CD4-positive, alpha-beta T cell treated with Interleukin-10 for 1 hour (primary cell): ENCODE results near the gene KCTD2.
"Not testable (repeated sequence)": the region's sequence is repeated elsewhere in the genome, so short reads cannot be mapped to it uniquely, and the experiment has no call there.

Source experiments
- DNase-seq: peaks from one replicate; pipeline ENCODE4 v3.0.0-alpha.2; 2020

The KCTD2 gene, protein sequence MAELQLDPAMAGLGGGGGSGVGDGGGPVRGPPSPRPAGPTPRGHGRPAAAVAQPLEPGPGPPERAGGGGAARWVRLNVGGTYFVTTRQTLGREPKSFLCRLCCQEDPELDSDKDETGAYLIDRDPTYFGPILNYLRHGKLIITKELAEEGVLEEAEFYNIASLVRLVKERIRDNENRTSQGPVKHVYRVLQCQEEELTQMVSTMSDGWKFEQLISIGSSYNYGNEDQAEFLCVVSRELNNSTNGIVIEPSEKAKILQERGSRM

DNA sequence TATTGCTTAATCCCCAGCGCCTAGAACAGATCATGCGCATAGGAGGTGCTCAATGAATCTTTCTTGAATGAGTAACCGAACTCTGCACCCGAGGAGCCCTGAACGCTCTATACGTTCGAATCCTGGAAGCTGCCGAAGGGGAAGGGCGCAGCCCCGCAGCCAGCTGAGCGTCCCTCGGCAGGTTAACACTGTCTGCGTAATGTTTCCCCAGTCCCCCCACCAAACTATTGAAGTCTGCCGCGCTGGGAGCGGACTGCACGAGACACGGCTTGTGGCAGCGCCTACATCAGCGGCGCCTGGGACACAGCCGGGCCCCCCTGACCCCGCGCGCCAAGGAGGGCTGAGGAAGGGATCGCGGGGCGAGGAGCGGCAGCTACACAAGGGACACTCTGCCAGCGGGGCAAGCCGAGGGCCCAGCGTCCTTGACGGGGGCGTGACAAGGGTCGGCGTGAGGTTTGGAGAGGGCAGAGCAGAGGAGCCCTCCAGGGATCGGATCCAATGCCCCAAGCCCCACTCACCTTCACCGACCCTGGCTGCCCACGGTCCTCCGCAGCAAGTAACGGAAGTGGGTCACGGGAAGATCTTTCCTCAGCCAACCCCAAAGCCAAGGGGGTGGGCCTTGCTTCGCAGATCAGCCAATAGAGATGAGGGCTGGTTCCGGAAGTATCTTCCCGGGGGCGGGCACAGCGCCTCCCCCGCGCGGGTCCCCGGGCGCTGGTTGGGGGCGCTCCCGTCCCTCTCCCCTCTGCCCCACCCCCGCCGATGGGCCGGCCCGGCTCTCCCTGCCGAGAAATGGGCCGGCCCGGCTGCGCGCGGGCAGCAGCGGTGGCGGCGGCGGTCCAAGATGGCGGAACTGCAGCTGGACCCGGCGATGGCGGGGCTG, at the start of gene KCTD2, which contains the start of gene ATP5PD:
Gene KCTD2, plus strand, starts transcription at position 819 of the 883 bp plus-strand sequence. Its CDS starts 26 bp downstream, at position 845.
Gene ATP5PD, minus strand, starts transcription at position 563 of the 883 bp plus-strand sequence. CDS start 4,319 bp downstream, outside the sequence.
- DNase-seq = peak; percentile 96

- no peak for DNase-seq
Measured at GRCh38 chr17:74998783-74999182, 48.2 kb upstream of the KCTD2 start.

- DNase-seq = no peak
Measured at GRCh38 chr17:74999523-74999922, 47.5 kb upstream of the KCTD2 start.

DNA sequence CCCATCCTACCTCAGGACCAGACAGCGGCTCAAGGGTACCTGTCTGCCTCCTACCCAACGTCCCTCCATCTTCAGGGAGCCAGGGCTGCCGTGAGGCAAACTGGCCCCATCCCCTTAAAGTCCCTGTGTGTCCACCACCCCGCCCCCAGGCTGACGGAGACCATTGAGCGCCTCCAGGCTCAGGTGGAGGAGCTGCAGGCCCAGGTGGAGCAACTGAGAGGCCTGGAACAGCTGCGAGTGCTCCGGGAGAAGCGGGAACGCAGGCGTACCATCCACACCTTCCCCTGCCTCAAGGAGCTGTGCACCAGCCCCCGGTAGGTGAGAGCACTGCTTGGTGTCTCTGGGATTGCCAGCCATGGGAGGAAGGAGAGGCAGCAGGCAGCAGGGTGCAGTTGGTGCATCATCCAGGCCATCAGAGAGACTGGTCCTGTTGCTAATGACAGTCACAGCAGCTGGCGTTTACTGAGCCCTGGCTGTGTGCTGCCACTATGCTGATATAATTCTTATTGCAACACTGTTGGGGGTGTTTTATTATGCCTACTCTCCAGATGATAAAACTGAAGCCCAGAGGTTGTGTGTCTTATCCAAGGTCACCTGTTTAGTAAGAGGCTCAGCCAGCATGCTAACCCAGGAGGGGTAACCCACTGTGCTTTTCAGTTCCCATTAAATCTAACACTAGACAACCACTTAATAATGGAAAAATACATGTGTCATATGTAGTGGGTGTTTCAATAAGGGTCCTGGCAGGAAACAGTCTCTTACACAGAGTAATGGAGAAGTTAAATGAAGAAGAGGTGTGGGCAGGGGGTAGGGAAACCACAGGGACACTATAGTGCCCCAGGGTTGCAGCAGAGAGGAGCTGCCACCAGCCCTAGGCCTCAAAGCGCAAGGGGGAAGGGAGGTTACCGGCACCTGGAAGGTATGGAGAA, 44.8 kb upstream of the KCTD2 start:
- DNase-seq = no peak

- DNase-seq = no peak
Measured at GRCh38 chr17:75003070-75003956, 43.7 kb upstream of the KCTD2 start.

GRCh38 chr17:75003957-75004355, 43.1 kb upstream of the KCTD2 start:
- DNase-seq = no peak

DNA sequence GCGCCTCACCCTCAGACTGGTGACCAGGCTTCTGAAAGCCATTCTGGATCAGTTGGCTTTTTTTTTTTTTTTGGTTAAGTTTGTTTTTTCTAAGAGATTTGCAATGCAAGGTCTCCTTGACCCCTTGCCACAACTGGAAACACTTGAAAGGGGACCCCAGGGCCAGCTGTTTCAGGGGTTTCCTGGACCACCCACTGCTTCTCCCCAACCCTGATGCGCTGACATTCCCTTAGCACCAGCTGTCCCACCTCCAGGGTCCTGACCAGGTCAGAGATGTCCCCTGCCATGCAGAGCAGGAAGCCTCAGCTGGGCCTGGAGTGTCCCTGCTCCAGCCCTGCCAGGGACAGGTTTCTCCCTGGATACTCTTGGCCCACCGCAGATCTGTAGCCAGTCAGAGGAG, 42.7 kb upstream of the KCTD2 start:
- no peak for DNase-seq

DNA sequence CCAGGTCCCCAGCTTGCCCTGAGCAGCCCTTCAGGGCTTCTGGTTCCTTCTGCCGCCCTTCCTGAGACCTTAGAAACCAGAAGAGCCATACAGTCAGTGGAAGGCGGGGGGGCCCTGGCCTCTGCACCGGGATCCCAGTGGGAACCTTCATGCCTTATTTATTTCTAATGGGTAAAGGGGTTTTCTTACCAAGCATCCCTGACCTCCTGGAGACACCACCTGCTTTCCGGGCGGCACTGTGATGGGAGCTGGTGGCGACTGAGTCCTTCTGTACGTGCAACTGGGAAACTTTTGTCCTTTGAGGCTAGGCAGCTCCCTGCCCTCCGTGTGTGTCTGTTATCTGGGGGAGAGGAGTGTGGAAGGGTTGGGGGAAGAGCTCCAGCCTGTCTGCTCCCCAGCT, 41.7 kb upstream of the KCTD2 start:
- no peak for DNase-seq

- DNase-seq = not testable (repeated sequence)
Measured at GRCh38 chr17:75006084-75006483, 40.9 kb upstream of the KCTD2 start.

DNA sequence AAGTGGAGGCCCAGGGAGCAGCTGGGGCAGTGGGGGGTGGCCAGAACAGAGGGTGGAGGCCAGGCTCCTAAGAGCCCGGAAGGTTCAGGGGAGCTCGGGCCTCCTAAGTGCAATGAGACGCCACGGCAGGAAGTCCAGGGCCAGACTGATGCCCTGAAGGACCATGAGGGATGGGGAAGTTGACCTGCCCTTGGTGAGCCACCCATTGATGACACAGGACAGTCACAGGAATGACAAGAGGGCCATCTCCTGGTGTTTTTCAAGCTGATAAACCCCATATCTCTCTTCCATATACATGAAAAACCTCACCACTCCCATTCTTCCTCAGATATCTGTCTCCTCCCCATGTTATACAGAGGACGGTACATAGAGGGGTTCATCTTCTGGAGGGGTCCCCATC, 40.4 kb upstream of the KCTD2 start:
- DNase-seq = no peak

- no peak for DNase-seq
Measured at GRCh38 chr17:75008373-75008772, 38.7 kb upstream of the KCTD2 start.

DNA sequence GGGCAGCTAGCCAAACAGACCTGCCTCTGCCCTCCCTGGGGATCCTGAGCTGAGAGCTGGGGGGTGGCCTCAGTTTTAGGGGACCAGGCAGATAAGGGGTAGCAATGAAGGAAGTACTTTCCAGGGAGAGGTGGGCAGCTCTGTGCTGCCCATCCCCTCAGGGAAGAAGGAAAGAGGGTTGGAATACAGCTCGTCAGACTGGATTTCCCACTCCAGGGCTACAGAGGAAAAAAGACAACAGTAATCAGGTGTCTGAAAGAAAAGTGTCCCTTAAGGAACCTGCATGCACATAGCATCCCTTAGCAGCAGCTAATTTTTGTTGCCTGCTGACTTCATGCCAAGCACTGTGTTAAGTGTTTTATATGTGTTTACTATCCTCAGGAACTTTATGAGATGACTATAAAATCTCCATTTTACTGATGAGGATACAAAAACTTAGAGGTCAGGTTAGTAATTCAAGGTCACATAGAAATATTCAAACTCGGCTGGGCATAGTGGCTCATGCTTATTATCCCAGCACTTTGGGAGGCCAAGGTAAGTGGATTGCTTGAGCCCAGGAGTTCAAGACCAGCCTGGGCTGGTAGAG, 37.8 kb upstream of the KCTD2 start:
- no peak for DNase-seq

- no peak for DNase-seq
Measured at GRCh38 chr17:75010683-75011400, 36.2 kb upstream of the KCTD2 start.

DNA sequence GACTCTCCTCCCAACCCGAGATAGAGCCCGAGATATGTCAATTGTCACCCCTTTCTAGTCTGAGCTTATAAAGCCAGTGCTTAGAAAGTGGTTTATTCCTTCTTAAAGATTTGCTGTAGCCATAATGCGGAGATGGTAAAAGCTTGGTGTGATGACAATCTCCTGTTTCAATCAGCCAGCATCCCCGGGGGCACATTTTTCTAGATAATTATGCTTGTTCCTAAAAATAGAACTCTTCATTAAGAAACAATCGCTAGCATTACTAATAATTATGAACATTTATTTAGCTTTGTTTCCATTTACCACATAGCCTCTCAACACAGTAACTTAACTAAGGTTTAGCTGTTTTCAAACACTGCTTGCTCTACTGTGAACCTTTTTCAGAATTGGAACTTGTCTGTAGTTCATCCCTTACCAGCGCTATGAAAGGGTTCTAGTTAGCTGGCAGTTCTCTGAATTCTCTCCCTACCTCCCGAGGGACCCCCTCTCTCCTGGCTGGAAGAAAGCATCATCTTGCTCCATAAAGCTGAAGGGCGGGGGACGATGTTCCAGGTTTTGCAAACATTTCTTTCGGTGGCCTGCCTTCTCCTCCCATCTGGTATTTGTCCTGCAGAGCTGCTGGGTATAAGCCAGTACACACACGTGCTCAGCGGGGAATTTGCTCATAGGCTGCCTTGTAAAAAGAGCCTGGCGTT, 35.5 kb upstream of the KCTD2 start:
- no peak for DNase-seq

DNA sequence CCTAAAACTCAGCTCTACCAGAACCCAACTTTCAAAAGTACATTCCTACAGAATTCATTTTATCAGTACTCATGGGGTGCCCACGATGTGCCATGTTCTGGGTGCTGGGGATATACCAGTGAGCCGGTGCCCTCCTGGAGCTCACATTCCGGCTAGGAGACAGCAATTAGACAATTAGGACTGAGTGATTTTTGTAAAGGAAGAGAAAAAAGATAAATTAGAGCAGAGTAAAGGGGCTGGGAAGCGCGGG, 35.0 kb upstream of the KCTD2 start:
- DNase-seq = no peak

GRCh38 chr17:75012346-75013091, 34.5 kb upstream of the KCTD2 start, which contains the start of gene MRPL58:
TSS of gene MRPL58 (plus strand) at chr17:75012670. CDS start at chr17:75012687, 17 bp downstream.
- peak; percentile 86 for DNase-seq

DNA sequence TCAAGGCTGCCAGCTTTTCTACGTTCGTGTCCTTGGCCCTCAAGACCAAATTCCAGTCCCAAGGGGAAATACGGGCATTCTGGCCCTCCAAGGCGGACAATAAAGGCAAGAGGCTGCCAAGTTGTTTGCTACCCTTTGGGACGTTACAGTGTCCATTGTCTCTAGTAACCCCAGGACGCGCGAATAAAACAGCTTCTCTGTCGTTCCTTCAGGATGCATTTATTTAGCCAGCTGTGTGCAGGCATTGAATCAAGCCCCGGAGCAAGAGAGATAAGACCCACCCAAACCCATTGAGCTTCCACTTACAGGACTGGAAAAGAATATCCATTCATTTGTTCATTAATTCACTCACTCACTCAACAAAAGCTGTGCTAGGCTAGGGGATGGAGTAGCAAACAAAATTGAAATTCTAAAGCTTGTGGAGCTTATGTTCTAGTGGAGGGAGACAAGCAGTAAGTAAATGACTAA, 33.9 kb upstream of the KCTD2 start:
- no peak for DNase-seq

DNA sequence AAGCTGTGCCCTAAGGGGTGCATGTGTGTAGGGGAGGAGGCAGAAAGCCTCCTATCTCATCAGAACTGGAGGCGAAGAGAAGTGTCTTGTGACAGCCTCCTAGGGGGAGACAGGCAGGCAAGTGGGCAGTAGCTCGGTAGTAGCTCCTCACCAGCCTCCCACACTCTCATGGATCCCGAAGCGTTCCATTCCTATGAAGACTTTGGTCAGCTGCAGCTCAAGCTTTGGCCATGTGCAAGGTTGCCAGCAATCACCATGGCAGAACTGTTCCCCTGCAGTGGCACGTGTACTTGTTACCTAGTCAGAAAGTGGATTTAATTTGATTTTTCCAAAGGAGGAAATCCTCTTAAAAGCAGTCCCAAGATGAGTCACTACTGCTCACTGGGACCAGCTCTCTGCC, 27.9 kb upstream of the KCTD2 start:
- no peak for DNase-seq

DNA sequence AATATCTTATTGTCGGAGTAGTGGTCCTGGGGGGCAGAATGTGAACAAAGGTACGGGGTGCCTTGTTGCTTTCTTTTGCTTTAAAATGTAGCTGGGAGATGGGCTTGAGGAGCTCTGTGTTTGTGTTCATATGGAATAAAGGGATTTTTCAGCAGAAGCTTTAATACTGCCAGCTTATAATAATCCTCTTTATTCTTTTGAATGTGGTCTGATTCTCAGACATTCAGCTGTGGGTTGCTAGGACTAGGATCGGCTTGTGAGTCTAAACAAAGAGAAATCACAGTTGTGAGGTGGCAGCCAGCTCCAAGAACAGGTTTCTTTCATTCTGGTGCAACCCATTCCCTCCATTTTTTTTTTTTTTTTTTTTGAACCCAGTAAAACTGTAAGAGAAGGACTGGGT, 27.3 kb upstream of the KCTD2 start:
- no peak for DNase-seq
